ENCODE results near the gene FZR1. TPM values are rescaled to one million over a fixed set of nuclear protein-coding genes. Genes with fewer than 3 reads are reported as not detected.

FZR1 gene

Small RNA genes lying within 50 kb of the gene (small RNA-seq; reads per million reads assigned to genes)
- not detected for gene AC005786.1 (ENCODE audit: insufficient read depth)
- gene RF00212 (ENCODE audit: insufficient read depth): not detected
